ENCODE results near the gene SLC45A3.

Gene SLC45A3

DNA sequence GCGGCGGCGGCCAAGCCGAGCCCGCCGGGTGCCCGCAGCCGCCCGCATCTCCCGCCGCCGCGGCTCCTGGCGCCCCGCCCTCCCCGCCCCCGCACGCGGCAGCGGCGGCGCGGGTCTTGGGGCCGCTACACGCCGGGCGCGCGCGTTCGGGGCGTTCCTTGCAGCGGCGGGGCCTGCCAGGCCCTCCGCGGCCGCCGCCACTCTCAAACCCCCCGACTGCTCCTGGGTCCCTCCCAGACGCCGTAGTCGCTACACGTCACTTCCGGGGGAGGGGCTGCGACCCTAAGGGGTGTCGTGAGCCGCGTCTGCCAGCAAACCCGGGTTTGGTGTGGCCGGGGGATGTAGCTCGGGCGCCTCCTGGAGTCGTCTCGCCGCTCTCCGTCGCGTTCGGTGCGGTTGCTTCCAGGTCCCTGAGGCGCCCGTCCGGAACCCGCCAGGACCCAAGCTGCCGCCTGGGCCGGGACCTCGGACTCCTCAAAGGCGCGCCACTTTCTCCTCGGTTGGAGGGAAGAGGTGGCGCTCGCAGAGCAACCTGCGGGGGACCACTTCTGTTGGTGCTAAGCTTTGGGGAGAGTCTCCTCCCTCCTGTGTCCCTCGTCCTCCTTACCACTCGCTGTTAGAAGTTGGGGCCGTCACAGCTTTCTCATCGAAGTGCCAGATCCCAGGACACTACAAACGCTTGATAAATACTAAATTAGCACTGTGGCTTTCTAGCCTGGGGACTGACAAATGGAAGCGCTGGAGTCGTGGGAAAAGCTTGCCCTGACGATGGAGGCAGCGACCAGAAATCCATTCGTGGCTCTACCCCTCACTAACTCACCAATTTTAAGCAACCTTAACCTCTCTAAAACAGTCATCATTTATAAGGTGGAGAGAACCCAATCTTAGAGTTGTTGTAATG, 48.3 kb downstream of the SLC45A3 start, which contains the start of gene ELK4:
Gene ELK4, minus strand, starts transcription at position 244 of the 901 bp plus-strand sequence. CDS start 8,129 bp downstream, outside the sequence.
- DNase-seq: peak; percentile 99

DNA sequence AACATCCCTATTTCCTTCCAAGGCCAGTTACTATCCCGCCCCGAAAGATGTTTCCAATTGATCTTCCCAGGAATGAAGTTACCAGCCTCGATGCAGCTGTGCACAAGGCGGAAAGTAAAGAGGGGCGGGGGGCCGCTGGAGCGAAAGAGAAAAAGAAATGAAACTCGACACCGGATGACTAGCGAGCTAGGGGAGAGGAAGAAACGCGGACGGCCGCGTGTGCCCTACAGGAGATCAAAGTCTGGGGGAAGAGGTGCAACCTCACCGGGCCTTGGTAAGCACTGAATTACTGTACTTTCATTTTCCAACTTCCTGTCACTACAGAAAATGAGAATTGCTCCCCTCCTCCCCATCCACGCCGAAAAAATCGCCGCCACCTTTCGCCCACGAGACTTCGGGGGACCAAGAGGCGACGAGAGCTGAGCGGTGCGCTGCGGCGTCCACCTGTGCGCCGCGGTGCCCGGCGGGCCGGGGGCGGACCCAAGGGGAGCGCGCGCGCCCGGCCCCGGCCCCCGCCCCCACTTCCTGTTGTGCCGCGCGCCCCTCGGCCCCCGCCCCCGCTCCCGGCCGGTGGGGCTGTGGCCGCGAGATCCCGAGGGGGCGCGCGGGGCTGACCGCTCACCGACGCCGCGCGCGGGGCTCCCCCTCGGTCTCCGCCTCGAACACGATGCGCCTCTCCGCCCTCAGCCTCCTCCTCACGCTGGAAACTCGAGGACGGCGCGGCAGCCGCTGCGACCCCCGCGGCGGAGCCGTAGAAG, 49.1 kb downstream of the SLC45A3 start:
- DNase-seq: peak; percentile 86 to 87

DNA sequence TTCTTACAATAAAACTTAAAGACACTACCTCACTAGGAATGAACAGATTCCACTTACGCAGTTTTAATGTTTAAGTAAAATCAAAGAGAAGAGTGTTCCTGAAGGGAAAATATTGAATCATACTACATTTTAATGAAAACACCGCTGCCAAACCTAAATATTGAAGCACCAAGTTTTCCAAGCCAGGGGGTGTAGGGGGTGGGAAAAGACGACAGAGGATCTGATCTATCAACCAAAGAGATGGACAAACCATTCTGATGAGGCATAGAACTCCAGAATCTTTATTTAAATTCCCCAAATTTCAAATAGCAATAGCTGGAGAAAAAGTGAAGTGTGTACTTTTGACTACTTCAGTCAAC, 49.7 kb downstream of the SLC45A3 start:
- no peak for DNase-seq

DNA sequence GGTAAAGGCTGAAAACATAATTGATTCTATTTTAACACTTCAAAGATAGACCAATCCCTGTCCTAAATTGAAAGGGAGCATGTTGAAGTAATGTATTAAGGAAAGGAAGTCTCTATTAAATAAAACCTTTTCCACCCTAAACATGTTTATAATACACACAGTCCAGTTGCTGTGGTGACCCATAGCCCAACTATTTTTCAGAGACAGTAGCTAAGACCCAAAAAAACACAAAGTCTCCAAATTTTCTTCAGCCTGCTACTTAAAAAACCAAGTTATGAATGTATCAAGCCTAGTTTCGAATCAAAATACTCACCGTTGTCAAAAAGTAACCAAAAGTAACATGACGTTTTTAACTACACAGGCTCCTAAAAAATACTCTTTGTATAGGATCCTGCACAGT, 50.1 kb downstream of the SLC45A3 start:
- DNase-seq: peak in 1 of 2 donors; percentile 40

DNA sequence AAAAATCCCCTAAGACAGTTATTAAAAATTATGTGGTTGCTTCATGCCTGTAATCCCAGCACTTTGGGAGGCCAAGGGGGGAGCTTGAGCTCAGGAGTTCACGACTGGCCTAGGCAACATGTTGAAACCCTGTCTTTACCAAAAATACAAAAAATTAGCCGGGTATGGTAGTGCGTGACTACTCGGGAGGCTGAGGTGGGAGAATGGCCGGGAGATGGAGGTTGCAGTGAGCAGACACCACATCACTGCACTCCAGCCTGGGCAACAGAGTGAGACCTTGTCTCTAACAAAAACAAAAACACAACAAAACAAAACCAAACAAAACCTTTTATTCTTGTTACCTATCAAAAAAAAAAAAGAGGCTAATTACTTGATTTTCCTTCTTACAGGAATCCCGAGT, 50.6 kb downstream of the SLC45A3 start:
- DNase-seq: peak; percentile 24 to 28

DNA sequence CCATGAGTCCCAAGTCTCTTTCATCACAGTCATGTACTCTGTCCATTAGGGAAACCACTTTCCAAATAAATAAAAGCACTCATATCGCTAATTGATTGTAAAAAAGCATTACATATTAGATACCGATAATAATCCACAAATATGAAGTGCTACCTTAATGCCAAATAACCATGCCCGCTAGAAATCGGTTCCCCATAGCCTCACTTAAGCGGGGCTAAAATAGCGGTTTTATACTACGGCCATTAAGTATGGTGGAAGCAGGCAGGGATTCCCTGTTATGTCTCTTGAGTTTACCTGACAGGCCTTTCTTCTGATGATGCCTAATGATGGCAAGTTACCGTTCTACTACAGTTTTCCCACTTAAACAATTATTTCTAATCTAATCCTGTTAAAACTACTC, 52.4 kb downstream of the SLC45A3 start:
- DNase-seq: no peak

DNA sequence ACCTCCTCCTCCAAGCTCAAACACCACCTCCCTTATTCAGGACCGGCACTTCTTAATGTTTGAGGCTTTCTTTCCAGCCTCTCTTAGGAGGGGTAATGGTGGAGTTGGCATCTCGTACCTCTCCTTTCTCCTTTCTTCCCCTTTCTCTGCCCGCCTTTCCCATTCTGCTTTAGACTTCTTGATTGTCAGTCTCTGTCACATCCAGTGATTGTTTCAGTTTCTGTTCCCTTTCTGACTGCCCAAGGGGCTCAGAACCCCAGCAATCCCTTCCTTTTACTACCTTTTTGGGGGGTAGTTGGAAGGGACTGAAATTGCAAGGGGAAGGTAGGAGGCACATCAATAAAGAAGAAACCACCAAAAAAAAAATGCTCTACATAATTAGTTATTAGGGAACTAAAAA, 54.1 kb downstream of the SLC45A3 start:
- DNase-seq: no peak

DNA sequence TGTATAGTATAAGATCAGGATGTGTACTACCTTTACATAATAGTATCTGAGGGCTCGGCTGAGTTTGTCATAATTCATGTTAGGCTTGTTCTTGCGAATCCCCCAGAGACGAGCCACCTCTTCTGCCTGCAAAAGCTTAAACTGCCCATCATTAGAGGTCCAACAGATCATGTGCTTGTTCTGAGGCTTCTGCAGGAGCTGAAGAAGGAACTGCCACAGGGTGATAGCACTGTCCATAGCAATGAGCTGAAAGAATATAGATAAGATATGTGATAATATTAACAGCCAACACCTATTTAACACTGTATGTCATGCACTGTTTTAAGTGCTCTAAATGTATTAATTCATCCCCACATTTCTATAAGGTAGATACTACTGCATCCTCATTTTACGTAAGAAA, 56.7 kb downstream of the SLC45A3 start:
- DNase-seq: no peak

DNA sequence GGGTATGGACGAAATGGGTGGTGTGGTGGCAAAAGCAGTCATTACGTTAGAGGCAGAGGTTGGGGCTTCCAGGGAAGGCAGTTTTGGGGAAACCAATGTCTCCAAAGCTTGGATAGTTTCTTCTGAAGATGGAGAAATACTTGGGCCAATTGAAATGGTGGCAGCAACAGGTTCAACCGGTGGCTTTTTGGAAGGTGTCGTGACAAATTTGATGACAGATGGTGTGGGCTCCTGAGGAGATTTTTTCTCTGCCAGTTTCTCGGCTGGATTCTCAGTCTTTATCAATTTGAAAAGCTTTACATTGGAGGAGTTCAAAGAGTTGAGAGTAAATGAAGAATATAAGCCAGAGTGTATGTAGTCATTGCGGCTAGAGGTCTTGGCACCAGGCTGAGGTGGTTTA, 60.0 kb downstream of the SLC45A3 start:
- DNase-seq: no peak

DNA sequence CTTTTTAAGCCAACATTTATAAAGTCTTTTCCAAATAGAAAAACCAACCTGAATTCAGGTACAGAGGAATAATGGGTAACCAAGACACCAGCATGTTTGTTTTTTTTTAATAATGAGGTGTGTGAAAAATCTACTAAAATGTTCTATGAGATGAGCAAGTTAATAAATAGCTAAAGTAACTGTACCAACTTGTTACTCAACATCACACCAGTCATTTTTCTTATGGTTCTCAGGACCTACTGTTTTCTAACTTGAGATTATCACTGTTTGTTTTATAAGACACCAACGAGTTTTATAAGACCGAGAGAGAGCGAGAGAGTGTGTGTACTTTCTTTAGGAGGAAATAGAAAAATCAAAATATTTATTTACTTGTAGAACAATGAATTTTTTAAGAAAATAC, 60.9 kb downstream of the SLC45A3 start:
- DNase-seq: no peak

DNA sequence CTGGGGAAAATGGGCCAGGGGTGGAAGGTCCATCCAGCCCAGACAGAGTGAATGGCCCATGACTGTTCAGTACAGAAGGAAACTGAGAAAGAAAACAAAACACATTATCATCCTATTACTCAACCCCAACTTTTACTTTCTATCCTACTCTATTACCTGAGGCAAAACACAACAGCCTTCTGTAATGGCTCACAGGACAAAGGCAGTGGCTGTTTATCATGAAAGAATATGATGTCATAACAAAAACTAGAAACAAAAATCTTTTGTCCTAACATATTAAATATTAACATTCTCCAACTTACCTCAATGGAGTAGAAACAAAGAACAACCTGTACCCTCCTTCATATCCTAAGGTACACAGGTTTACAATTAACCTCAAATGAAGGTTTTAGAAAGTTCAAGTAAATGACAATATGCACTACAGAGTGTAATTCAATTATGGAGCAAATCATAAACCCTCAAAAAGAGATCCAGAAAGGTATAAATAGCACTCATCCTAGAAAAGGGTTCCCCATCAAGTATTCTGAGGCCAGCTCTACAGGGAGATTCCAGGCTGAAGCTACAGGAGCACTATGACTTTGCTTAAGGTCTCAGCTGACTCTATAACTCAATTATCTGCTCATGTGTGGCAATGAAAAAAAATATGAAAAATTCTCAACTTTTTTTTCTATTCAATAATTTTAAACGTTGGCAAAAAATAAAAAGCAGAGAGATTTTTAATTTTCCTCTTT, 63.6 kb downstream of the SLC45A3 start:
- no peak for DNase-seq

DNA sequence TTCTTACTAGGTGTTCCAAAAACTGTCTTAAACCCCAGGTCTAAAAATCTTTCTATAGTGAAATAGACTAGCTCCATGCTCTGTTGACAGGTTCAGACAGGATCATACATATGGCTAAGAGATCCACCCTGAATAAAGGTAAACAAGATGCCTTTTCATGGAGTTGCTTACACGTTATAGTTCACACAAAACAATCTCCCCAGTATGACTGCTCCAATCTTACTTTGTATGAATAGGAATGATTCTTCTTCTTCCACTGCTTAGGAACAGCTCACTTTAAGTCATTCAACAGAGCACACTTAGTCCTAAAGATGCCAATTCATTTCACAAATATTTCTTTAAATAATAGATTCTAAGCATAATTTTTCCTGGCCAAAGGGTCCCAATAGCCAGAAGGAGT, 64.5 kb downstream of the SLC45A3 start:
- no peak for DNase-seq

DNA sequence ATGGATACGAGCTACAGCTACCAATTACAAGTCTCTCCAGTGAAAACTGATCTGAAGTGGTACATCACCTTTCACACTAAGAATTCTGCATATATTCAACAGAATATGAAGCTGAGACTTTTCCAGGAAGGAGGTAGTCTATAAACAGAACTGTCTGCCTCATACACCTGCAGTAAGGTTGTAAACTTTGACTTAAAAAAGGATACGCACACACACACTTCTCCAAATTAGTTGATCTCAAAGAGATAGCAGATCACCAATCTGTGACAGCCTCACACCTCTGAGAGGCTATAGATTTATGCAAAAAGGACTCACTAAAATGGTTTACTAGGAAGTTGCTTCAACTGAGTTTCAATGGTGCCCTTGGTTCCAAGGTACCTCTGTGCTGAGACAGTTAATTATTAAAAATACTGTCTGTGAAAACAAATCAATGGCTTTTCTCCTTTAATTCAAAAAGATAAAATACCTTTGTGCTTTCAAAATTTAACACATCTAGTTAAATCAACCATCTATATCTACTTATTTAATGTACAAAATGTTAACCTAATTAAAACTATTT, 66.4 kb downstream of the SLC45A3 start:
- DNase-seq: no peak

DNA sequence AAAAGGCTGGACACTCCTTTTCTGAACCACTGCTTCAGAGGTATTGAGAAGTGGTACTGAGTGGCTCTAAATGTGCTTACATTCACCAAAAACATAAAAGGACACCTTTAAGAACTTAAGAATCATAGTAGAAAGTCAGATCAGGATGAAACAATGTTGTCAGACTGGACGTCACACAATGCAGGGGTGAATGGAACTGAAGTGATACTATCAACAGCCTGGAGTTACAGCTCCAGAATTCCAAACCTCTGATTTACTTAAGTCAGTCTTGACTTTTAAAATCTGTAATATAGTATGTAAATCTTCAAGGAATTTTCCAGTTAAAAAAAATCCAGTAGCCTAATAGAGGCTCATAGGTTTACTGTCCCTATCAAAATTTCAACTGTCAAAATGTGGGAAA, 67.8 kb downstream of the SLC45A3 start:
- DNase-seq: no peak

DNA sequence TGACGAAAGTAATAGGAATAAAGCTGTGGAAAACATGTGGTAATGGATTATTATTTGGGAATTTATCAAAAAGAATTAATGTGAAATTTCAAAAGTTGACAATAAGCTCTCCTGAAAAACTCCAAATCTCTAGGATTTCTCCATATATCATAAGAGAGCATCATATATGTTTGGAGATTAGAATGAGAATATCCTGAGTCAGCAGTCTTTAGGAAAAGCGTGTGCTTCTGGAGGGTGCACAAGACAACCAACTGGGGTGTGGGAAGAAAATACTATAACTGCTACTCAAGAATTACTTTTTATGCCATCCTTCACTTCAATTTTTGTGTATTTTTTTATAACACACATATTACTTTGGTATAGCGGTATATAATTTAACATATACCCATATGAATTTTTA, 68.2 kb downstream of the SLC45A3 start:
- DNase-seq: no peak

DNA sequence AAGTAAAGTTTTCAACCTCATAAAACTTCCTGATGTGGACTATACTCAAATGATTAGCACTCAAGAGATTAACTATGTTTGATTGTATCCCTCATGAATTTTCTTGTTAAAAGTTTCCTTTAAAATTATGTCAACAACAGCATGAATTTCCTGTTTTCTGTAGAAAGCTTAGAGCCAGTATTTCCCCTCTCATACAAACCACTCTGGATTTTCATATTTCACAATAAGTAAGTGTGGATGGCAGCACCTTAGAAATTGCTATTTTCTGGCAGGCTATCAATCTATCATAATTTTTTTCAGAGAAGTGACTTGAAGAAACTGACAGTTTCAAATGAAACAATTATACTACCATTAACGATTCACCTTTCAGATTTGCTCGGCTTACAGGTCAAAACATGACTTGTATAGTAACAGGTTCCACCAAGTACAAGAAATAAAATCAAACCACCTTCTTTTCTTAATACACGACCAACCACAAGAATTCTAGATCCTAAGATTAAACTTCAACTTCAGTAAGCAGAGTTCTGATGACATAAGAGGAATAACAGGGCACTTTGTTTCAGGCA, 69.3 kb downstream of the SLC45A3 start:
- no peak for DNase-seq

DNA sequence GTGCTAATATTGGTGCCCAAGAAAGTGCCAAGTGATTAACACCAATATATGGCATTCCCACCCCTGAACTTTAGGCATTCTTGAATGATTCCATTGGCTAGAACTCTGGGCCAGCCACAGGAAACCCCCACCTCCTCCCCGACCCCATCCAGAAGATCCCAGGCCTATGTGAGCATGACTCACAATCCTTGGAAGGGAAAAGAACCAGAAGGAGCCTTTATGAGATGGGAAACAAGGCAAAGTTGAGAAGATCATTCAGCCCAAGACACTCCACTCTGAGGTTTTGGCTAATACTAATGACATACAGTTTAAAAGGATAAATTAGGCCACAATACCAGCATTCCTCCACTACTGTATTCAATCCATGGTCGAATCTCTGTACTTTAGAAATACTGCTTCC, 70.3 kb downstream of the SLC45A3 start:
- no peak for DNase-seq

Measured in CD4-positive, alpha-beta T cell treated with Interleukin-1 beta for 1 hour (primary cell).